Left lung (tissue), 10 donors: ENCODE data around the gene GABPA. TPM values are rescaled to one million over a fixed set of nuclear protein-coding genes. Genes with fewer than 3 reads are reported as not detected.

Experiments used
- ATAC-seq: fragments of 200-7000 bp; cut with Tn5 transposase; one replicate; pipeline ENCODE4 v1.9.1; 2020; ENCODE audit warnings: moderate library complexity
- DNase-seq, 4 donors: peaks; one replicate each; pipeline ENCODE4 v3.0.0-alpha.2; 2013 to 2020
- H3K27ac ChIP-seq, 2 donors: fragments of 200-600 bp; sonication (generic) in 1 of 2; one replicate each; pipeline versions ENCODE4 v1.5.0 to v1.8.0; 2020 to 2021
- H3K27me3 ChIP-seq, 2 donors: fragments of 200-600 bp; sonication (generic) in 1 of 2; one replicate each; pipeline versions ENCODE4 v1.5.0 to v1.8.0; 2020 to 2021
- H3K36me3 ChIP-seq, 2 donors: fragments of 200-600 bp; sonication (generic) in 1 of 2; one replicate each; pipeline versions ENCODE4 v1.5.0 to v1.8.0; 2020 to 2021
- H3K4me1 ChIP-seq, 2 donors: fragments of 200-600 bp; one replicate each; pipeline ENCODE4 v1.8.0; 2021
- H3K4me3 ChIP-seq, 2 donors: fragments of 200-600 bp; sonication (generic) in 1 of 2; one replicate each; pipeline versions ENCODE4 v1.5.0 to v1.8.0; 2020 to 2021; ENCODE audit warnings: mild to moderate bottlenecking in 1 of 2
- H3K9me3 ChIP-seq, 2 donors: fragments of 200-600 bp; sonication (generic) in 1 of 2; one replicate each; pipeline versions ENCODE4 v1.5.0 to v1.8.0; 2020 to 2021
- intact Hi-C, 2 donors: fragments of 100-400 bp; cut with DNase I; formaldehyde crosslinking; loops; one replicate each; pipeline versions ENCODE4 v1.11.2 to v1.14.2; 2022
- polyA plus RNA-seq, 6 donors: library from polyadenylated mRNA; unstranded; fragments of 120-200 nt; gene quantifications; one replicate each; pipeline ENCODE4 v1.2.1, GENCODE V29; 2013; ENCODE audit not compliant: insufficient read length in 6 of 6
- total RNA-seq, 2 donors: library from RNA; stranded (reverse); fragmentation: NEBNext Ultra II Directional; extraction: Animal tissue kit (Norgen Biotek cat#: 25700); gene quantifications; one replicate each; pipeline ENCODE4 v1.2.1, GENCODE V29; 2021
- TF ChIP-seq, protein P1 (sequence below), 2 donors: fragments of 200-600 bp; sonication (generic) in 1 of 2; IDR thresholded peaks; one replicate each; pipeline versions ENCODE4 v1.5.0 to v1.8.0; 2021; ENCODE audit warnings: antibody characterized with exemption in 2 of 2
- donor health status: DM: no; HTN: yes; CAD: no.
- donor health status: DM: no; HTN: no; CAD: no.

GABPA gene
- total and polyA plus RNA-seq, 8 donors: 23.5 to 44.5 (median 40.1) TPM

- intact Hi-C loops: no loop called here
- TF ChIP-seq, protein P1, sequence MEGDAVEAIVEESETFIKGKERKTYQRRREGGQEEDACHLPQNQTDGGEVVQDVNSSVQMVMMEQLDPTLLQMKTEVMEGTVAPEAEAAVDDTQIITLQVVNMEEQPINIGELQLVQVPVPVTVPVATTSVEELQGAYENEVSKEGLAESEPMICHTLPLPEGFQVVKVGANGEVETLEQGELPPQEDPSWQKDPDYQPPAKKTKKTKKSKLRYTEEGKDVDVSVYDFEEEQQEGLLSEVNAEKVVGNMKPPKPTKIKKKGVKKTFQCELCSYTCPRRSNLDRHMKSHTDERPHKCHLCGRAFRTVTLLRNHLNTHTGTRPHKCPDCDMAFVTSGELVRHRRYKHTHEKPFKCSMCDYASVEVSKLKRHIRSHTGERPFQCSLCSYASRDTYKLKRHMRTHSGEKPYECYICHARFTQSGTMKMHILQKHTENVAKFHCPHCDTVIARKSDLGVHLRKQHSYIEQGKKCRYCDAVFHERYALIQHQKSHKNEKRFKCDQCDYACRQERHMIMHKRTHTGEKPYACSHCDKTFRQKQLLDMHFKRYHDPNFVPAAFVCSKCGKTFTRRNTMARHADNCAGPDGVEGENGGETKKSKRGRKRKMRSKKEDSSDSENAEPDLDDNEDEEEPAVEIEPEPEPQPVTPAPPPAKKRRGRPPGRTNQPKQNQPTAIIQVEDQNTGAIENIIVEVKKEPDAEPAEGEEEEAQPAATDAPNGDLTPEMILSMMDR (IDR thresholded peaks at IDR 0.05): no peak
These were observed 76.4 kb downstream of the GABPA start for GRCh38 chr21:25811186-25811585.

GRCh38 chr21:25813917-25814316, 79.1 kb downstream of the GABPA start:
- no peak for ATAC-seq
- Histone ChIP-seq H3K27ac (no peak overlapping the region), H3K9me3 (no peaks in the 10 kb centered on the region), H3K27me3 (no peaks in the 10 kb centered on the region), H3K4me3 (no peak overlapping the region), H3K36me3 (no peaks in the 10 kb centered on the region), H3K4me1 (no peaks in the 10 kb centered on the region)
- no peak for DNase-seq
- intact Hi-C loops: no loop called here
- TF ChIP-seq, protein P1 (IDR thresholded peaks at IDR 0.05): no peak

More at GRCh38 chr21:25811186-25811585, 76.4 kb downstream of the GABPA start:
- Histone ChIP-seq H3K4me1 (no peaks in the 10 kb centered on the region), H3K27me3 (no peaks in the 10 kb centered on the region), H3K4me3 (no peak overlapping the region), H3K36me3 (no peaks in the 10 kb centered on the region), H3K27ac (no peak overlapping the region), H3K9me3 (no peaks in the 10 kb centered on the region)
- ATAC-seq (no peak), DNase-seq (no peak)

GRCh38 chr21:25818121-25818520, 83.3 kb downstream of the GABPA start:
- H3K27ac ChIP-seq: no peak overlapping the region
- no peaks in the 10 kb centered on the region for H3K36me3 ChIP-seq
- intact Hi-C loops: no loop called here
- no peak overlapping the region for H3K4me3 ChIP-seq
- no peaks in the 10 kb centered on the region for H3K4me1 ChIP-seq
- H3K9me3 ChIP-seq: no peaks in the 10 kb centered on the region
- DNase-seq: no peak
- ATAC-seq: no peak
- TF ChIP-seq, protein P1 (IDR thresholded peaks at IDR 0.05): no peak
- H3K27me3 ChIP-seq: no peaks in the 10 kb centered on the region

- Histone ChIP-seq H3K4me3 (no peak overlapping the region), H3K27me3 (no peaks in the 10 kb centered on the region), H3K27ac (no peak overlapping the region), H3K36me3 (no peaks in the 10 kb centered on the region), H3K4me1 (no peaks in the 10 kb centered on the region), H3K9me3 (no peaks in the 10 kb centered on the region)
- TF ChIP-seq, protein P1 (IDR thresholded peaks at IDR 0.05): no peak
- intact Hi-C loops: no loop called here
- DNase-seq (no peak), ATAC-seq (no peak)
These were observed 83.8 kb downstream of the GABPA start for GRCh38 chr21:25818551-25818950.

Other genes starting within 250 kb of the GABPA start
- 10 to 100 TPM; 21.3 to 23.7 TPM for gene MRPL39, start 127.5 kb upstream of the GABPA start, total RNA-seq
- 10 to 100 TPM; 27.1 to 36.2 (median 33.9) TPM for gene MRPL39, start 127.5 kb upstream of the GABPA start, polyA plus RNA-seq
- gene JAM2, start 95.7 kb upstream of the GABPA start, total RNA-seq: 10 to 100 TPM; 14.1 to 25.3 TPM
- gene JAM2, start 95.7 kb upstream of the GABPA start, polyA plus RNA-seq: 10 to 100 TPM; 31.1 to 42.6 (median 36.1) TPM
- gene ATP5PF, start 68 bp upstream of the GABPA start, total RNA-seq: 100 to 1,000 TPM; 102 to 104 TPM
- 100 to 1,000 TPM; 140 to 153 (median 147) TPM for gene ATP5PF, start 68 bp upstream of the GABPA start, polyA plus RNA-seq